ENCODE data around the gene SLC2A13.
"Not testable (repeated sequence)": the region's sequence is repeated elsewhere in the genome, so short reads cannot be mapped to it uniquely, and the experiment has no call there.

The SLC2A13 gene

DNA sequence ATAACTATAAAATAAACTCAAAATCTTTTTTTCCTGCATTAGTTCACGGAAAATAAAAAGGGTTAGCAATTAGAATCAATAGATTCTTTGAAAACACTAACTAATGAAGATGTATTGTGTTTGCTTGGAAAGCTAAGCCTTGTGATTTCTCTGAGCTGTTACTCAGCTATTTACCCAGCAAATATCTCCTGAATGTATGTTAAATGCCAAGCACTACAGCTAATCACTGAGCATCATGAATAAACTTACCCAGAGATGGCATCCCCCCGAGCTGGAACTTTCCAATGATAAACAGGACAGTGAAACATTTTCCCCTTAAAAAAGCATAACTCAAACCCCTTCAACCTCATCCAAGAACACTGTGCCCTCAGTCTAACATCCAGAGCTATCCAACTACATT lies 71.2 kb downstream of the SLC2A13 start:
- Histone ChIP-seq H3K9me3 (ENCODE audit: control insufficient read depth in 1 of 2, low read length in 2 of 2) (no peaks in the 10 kb centered on the region), H3K27ac (ENCODE audit: low read length) (no peak overlapping the region), H3K36me3 (ENCODE audit: control insufficient read depth in 1 of 2, insufficient read depth in 2 of 2, low read length in 2 of 2) (no peaks in the 10 kb centered on the region), H3K4me1 (ENCODE audit: control insufficient read depth in 1 of 2, insufficient read depth in 2 of 2, low read length in 2 of 2) (no peaks in the 10 kb centered on the region), H3K27me3 (ENCODE audit: low read depth, low read length) (no peaks in the 10 kb centered on the region), H3K4me3 (ENCODE audit: low read depth in 1 of 2, low read length in 2 of 2) (no peak overlapping the region)

- Histone ChIP-seq H3K4me1 (ENCODE audit: control insufficient read depth in 1 of 2, insufficient read depth in 2 of 2, low read length in 2 of 2) (no peaks in the 10 kb centered on the region), H3K27me3 (ENCODE audit: low read depth, low read length) (no peaks in the 10 kb centered on the region), H3K4me3 (ENCODE audit: low read depth in 1 of 2, low read length in 2 of 2) (no peak overlapping the region), H3K27ac (ENCODE audit: low read length) (no peak overlapping the region), H3K36me3 (ENCODE audit: control insufficient read depth in 1 of 2, insufficient read depth in 2 of 2, low read length in 2 of 2) (no peaks in the 10 kb centered on the region), H3K9me3 (ENCODE audit: control insufficient read depth in 1 of 2, low read length in 2 of 2) (no peaks in the 10 kb centered on the region)
These were observed 71.7 kb downstream of the SLC2A13 start for GRCh38 chr12:40034156-40034555.

DNA sequence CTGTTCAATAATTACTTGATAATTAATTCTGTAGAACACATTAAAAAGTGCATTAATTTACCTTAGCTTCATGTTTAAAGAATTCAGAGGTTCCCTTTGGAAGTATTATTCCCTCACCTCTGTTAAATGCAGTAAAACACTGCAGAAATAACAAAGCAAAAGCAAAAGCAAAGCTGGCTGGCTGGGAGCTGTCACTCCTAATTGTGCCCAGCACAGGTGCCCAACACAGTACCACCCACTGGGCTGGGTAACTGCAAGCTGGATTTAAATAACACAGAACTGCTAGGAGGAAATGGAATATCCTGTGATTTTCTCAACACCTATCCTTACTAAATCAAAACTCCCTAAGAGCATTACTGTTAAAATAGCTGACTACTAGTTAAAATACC lies 72.6 kb downstream of the SLC2A13 start:
- no peaks in the 10 kb centered on the region for H3K36me3 ChIP-seq (ENCODE audit: control insufficient read depth in 1 of 2, insufficient read depth in 2 of 2, low read length in 2 of 2)
- H3K27ac ChIP-seq (ENCODE audit: low read length): no peak overlapping the region

GRCh38 chr12:40032433-40033241 lies 73.2 kb downstream of the SLC2A13 start:
- Histone ChIP-seq H3K27ac (ENCODE audit: low read length) (no peak overlapping the region), H3K27me3 (ENCODE audit: low read depth, low read length) (no peaks in the 10 kb centered on the region), H3K4me1 (ENCODE audit: control insufficient read depth in 1 of 2, insufficient read depth in 2 of 2, low read length in 2 of 2) (no peaks in the 10 kb centered on the region), H3K9me3 (ENCODE audit: control insufficient read depth in 1 of 2, low read length in 2 of 2) (no peaks in the 10 kb centered on the region), H3K4me3 (ENCODE audit: low read depth in 1 of 2, low read length in 2 of 2) (peak overlapping the region in 1 of 2 donors; percentile 22), H3K36me3 (ENCODE audit: control insufficient read depth in 1 of 2, insufficient read depth in 2 of 2, low read length in 2 of 2) (no peaks in the 10 kb centered on the region)

More for the DNA sequence above, 72.6 kb downstream of the SLC2A13 start:
- no peaks in the 10 kb centered on the region for H3K9me3 ChIP-seq (ENCODE audit: control insufficient read depth in 1 of 2, low read length in 2 of 2)
- H3K4me1 ChIP-seq (ENCODE audit: control insufficient read depth in 1 of 2, insufficient read depth in 2 of 2, low read length in 2 of 2): no peaks in the 10 kb centered on the region
- peak overlapping the region in 1 of 2 donors; percentile 22 for H3K4me3 ChIP-seq (ENCODE audit: low read depth in 1 of 2, low read length in 2 of 2)
- H3K27me3 ChIP-seq (ENCODE audit: low read depth, low read length): no peaks in the 10 kb centered on the region

GRCh38 chr12:40031965-40032364 lies 73.9 kb downstream of the SLC2A13 start:
- Histone ChIP-seq H3K36me3 (ENCODE audit: control insufficient read depth in 1 of 2, insufficient read depth in 2 of 2, low read length in 2 of 2) (peaks cover 0 to 5% of the 10 kb centered on the region in 2 donors), H3K9me3 (ENCODE audit: control insufficient read depth in 1 of 2, low read length in 2 of 2) (no peaks in the 10 kb centered on the region), H3K4me1 (ENCODE audit: control insufficient read depth in 1 of 2, insufficient read depth in 2 of 2, low read length in 2 of 2) (no peaks in the 10 kb centered on the region), H3K27ac (ENCODE audit: low read length) (no peak overlapping the region), H3K27me3 (ENCODE audit: low read depth, low read length) (no peaks in the 10 kb centered on the region), H3K4me3 (ENCODE audit: low read depth in 1 of 2, low read length in 2 of 2) (no peak overlapping the region)

GRCh38 chr12:40030970-40031369 lies 74.9 kb downstream of the SLC2A13 start:
- not testable (repeated sequence) for H3K27ac ChIP-seq (ENCODE audit: low read length); H3K9me3 ChIP-seq (ENCODE audit: control insufficient read depth in 1 of 2, low read length in 2 of 2); H3K4me3 ChIP-seq (ENCODE audit: low read depth in 1 of 2, low read length in 2 of 2); H3K36me3 ChIP-seq (ENCODE audit: control insufficient read depth in 1 of 2, insufficient read depth in 2 of 2, low read length in 2 of 2); H3K4me1 ChIP-seq (ENCODE audit: control insufficient read depth in 1 of 2, insufficient read depth in 2 of 2, low read length in 2 of 2); H3K27me3 ChIP-seq (ENCODE audit: low read depth, low read length)

DNA sequence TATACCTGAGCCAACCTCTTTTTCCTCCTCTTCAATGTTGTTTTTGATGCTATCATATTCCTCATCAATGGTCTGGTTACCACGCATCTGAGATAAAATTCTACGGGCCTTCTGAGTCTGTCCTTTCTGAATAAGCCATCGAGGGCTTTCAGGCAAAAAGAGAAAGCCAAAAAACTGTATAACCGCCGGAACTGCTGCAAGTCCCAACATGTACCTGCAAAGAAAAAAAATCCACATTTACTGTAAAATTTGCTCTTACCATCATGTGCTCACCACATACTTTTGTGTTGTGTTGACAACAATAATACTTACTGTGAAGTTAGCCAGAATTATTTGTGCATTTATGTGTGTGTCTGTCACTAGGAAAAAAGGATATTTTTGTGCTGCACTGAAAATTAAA lies 77.6 kb downstream of the SLC2A13 start:
- no peak overlapping the region for H3K27ac ChIP-seq (ENCODE audit: low read length)
- no peaks in the 10 kb centered on the region for H3K27me3 ChIP-seq (ENCODE audit: low read depth, low read length)
- H3K4me1 ChIP-seq (ENCODE audit: control insufficient read depth in 1 of 2, insufficient read depth in 2 of 2, low read length in 2 of 2): no peaks in the 10 kb centered on the region

GRCh38 chr12:40022850-40023249 lies 83.0 kb downstream of the SLC2A13 start:
- H3K9me3 ChIP-seq (ENCODE audit: control insufficient read depth in 1 of 2, low read length in 2 of 2): no peaks in the 10 kb centered on the region
- H3K4me1 ChIP-seq (ENCODE audit: control insufficient read depth in 1 of 2, insufficient read depth in 2 of 2, low read length in 2 of 2): no peaks in the 10 kb centered on the region
- H3K36me3 ChIP-seq (ENCODE audit: control insufficient read depth in 1 of 2, insufficient read depth in 2 of 2, low read length in 2 of 2): peaks cover 0 to 5% of the 10 kb centered on the region in 2 donors
- no peak overlapping the region for H3K4me3 ChIP-seq (ENCODE audit: low read depth in 1 of 2, low read length in 2 of 2)
- H3K27ac ChIP-seq (ENCODE audit: low read length): no peak overlapping the region
- H3K27me3 ChIP-seq (ENCODE audit: low read depth, low read length): no peaks in the 10 kb centered on the region

More for the DNA sequence above, 77.6 kb downstream of the SLC2A13 start:
- peaks cover 0 to 5% of the 10 kb centered on the region in 2 donors for H3K36me3 ChIP-seq (ENCODE audit: control insufficient read depth in 1 of 2, insufficient read depth in 2 of 2, low read length in 2 of 2)
- no peak overlapping the region for H3K4me3 ChIP-seq (ENCODE audit: low read depth in 1 of 2, low read length in 2 of 2)
- H3K9me3 ChIP-seq (ENCODE audit: control insufficient read depth in 1 of 2, low read length in 2 of 2): no peaks in the 10 kb centered on the region

- Histone ChIP-seq H3K4me1 (ENCODE audit: control insufficient read depth in 1 of 2, insufficient read depth in 2 of 2, low read length in 2 of 2) (no peaks in the 10 kb centered on the region), H3K36me3 (ENCODE audit: control insufficient read depth in 1 of 2, insufficient read depth in 2 of 2, low read length in 2 of 2) (no peaks in the 10 kb centered on the region), H3K27ac (ENCODE audit: low read length) (no peak overlapping the region), H3K9me3 (ENCODE audit: control insufficient read depth in 1 of 2, low read length in 2 of 2) (no peaks in the 10 kb centered on the region), H3K4me3 (ENCODE audit: low read depth in 1 of 2, low read length in 2 of 2) (no peak overlapping the region), H3K27me3 (ENCODE audit: low read depth, low read length) (no peaks in the 10 kb centered on the region)
These were observed 85.6 kb downstream of the SLC2A13 start for GRCh38 chr12:40020261-40020691.

DNA sequence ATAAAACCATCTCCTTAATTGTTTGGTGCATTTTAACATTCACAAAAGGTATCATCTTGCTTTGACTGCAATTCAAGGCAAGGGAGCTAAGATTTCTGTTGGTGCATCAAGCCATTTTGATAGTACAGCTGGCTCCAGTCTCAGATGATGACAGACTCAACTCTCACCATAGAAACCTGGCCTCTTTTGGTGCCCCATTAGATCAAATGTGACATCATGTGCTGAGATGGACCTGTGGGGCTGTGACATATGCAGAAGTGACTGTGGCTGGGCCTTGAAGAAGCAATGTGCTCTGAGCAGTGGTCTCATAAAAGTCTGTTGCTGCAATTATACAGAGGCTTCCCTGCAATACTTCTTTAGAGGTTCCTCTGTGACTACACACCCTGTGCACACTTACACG lies 88.4 kb downstream of the SLC2A13 start:
- Histone ChIP-seq H3K36me3 (ENCODE audit: control insufficient read depth in 1 of 2, insufficient read depth in 2 of 2, low read length in 2 of 2) (no peaks in the 10 kb centered on the region), H3K27ac (ENCODE audit: low read length) (no peak overlapping the region), H3K4me3 (ENCODE audit: low read depth in 1 of 2, low read length in 2 of 2) (no peak overlapping the region), H3K4me1 (ENCODE audit: control insufficient read depth in 1 of 2, insufficient read depth in 2 of 2, low read length in 2 of 2) (no peaks in the 10 kb centered on the region), H3K27me3 (ENCODE audit: low read depth, low read length) (no peaks in the 10 kb centered on the region), H3K9me3 (ENCODE audit: control insufficient read depth in 1 of 2, low read length in 2 of 2) (no peaks in the 10 kb centered on the region)

- Histone ChIP-seq H3K4me1 (ENCODE audit: control insufficient read depth in 1 of 2, insufficient read depth in 2 of 2, low read length in 2 of 2) (peaks cover 0 to 2% of the 10 kb centered on the region in 2 donors), H3K9me3 (ENCODE audit: control insufficient read depth in 1 of 2, low read length in 2 of 2) (no peaks in the 10 kb centered on the region), H3K36me3 (ENCODE audit: control insufficient read depth in 1 of 2, insufficient read depth in 2 of 2, low read length in 2 of 2) (no peaks in the 10 kb centered on the region), H3K27ac (ENCODE audit: low read length) (no peak overlapping the region), H3K27me3 (ENCODE audit: low read depth, low read length) (no peaks in the 10 kb centered on the region), H3K4me3 (ENCODE audit: low read depth in 1 of 2, low read length in 2 of 2) (no peak overlapping the region)
These were observed 88.9 kb downstream of the SLC2A13 start for GRCh38 chr12:40016980-40017379.

GRCh38 chr12:40015881-40016280 lies 90.0 kb downstream of the SLC2A13 start:
- Histone ChIP-seq H3K4me3 (ENCODE audit: low read depth in 1 of 2, low read length in 2 of 2) (no peak overlapping the region), H3K27me3 (ENCODE audit: low read depth, low read length) (no peaks in the 10 kb centered on the region), H3K36me3 (ENCODE audit: control insufficient read depth in 1 of 2, insufficient read depth in 2 of 2, low read length in 2 of 2) (no peaks in the 10 kb centered on the region), H3K4me1 (ENCODE audit: control insufficient read depth in 1 of 2, insufficient read depth in 2 of 2, low read length in 2 of 2) (peaks cover 5 to 6% of the 10 kb centered on the region in 2 donors), H3K9me3 (ENCODE audit: control insufficient read depth in 1 of 2, low read length in 2 of 2) (no peaks in the 10 kb centered on the region), H3K27ac (ENCODE audit: low read length) (no peak overlapping the region)

Measured in muscle layer of duodenum (tissue), 2 donors.